ENCODE measurements around the gene SCGB3A1.

DNA sequence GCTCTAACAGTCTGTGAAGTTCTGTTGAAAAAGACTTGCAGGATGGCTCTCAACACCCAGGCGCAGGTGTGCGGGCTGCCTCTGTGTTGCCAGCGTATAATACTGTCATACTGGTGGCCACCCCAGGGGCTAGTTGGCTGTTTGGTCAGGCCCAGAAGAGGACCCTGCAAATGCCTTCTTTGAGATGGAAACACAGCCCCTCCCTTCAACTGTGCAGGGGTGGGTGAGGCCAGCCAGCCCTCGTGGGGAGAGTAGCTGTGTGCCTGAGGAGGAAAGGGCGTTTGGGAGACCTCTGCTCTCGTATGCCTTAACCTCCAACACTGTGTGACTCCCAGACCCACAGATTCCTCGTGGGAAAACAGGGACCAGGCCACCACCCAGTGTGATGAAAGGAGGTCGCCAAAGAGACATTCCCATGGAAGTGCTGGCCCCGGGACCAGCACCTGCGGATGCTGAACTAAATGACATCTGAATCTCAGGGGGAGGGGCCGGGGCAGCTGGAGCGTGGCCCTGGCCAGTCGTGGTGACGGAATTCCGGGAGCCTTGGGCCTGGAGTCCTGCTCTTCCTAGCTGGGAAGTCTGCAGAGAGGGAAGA lies 11.3 kb upstream of the SCGB3A1 start:
- TF ChIP-seq, protein P1, sequence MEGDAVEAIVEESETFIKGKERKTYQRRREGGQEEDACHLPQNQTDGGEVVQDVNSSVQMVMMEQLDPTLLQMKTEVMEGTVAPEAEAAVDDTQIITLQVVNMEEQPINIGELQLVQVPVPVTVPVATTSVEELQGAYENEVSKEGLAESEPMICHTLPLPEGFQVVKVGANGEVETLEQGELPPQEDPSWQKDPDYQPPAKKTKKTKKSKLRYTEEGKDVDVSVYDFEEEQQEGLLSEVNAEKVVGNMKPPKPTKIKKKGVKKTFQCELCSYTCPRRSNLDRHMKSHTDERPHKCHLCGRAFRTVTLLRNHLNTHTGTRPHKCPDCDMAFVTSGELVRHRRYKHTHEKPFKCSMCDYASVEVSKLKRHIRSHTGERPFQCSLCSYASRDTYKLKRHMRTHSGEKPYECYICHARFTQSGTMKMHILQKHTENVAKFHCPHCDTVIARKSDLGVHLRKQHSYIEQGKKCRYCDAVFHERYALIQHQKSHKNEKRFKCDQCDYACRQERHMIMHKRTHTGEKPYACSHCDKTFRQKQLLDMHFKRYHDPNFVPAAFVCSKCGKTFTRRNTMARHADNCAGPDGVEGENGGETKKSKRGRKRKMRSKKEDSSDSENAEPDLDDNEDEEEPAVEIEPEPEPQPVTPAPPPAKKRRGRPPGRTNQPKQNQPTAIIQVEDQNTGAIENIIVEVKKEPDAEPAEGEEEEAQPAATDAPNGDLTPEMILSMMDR (IDR thresholded peaks at IDR 0.05), result no peak
- TF ChIP-seq POLR2A (IDR thresholded peaks at IDR 0.05), result no peak
- TF ChIP-seq POLR2AphosphoS5 (IDR thresholded peaks at IDR 0.05), result no peak

All from sigmoid colon (tissue), 4 donors.